ENCODE results near the gene SCN1A. TPM values are rescaled to one million over a fixed set of nuclear protein-coding genes. Genes with fewer than 3 reads are reported as not detected.

The SCN1A gene
- total and polyA plus RNA-seq, 2 of the 13 experiments (the other 11 are each of a cell fraction or from before 2014, with no cell fraction given), result 19.9 to 39.4 TPM

DNA sequence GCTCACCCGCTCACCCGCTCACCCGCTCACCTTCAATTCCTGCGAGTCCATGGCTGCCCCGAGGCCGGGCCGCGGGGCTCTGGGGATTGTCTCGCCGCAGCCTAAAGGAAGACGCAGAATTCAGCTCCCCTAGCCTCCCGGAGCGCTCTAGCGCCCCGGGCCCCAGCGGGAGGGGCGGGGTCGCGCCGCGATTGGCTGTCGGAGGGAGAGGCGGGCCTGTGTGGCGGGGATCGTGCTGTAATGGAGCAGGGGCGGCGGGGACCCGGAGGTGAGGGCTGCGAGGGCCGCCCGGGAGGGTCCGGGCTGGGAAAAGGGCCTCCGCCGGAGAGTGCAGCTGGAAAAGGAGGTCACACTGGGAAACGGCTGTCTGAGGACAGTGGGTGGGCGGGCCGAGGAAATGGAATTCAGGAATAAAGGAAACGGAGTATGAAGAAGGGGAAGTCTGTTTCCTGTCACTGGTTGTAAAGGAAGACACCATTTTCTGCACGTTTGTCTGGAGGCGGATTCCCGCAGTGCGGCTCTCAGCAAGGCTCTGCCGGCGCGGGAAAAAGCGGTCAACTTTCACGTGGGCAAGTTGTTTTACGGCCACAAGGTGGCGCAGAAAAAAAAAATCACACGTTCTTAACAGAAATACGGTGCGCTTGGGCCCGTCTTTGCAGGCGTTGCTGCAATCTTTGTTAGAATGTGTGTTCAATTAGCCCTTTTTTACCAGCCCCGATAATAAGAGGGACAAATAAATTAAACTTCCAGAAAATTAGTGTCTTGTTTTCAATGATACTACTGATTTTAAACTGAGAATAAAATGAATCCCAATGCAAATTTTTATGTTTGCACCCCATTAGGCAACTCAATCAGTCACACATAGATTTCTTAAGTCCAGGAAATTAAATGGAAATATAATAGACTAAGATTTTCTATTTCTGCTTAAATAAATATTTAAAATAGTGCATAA, 173.9 kb downstream of the SCN1A start, which contains the start of gene TTC21B (continued):
- TF ChIP-seq UBTF (CRISPR knock-in tag; IDR thresholded peaks at IDR 0.05), result peak; percentile 99
- peak; percentile 86; the same call in 1 of the 2 replicates for TF ChIP-seq ZNF839 (CRISPR knock-in tag; IDR thresholded peaks at IDR 0.05; ENCODE audit: borderline replicate concordance)
- TF ChIP-seq, protein P1, sequence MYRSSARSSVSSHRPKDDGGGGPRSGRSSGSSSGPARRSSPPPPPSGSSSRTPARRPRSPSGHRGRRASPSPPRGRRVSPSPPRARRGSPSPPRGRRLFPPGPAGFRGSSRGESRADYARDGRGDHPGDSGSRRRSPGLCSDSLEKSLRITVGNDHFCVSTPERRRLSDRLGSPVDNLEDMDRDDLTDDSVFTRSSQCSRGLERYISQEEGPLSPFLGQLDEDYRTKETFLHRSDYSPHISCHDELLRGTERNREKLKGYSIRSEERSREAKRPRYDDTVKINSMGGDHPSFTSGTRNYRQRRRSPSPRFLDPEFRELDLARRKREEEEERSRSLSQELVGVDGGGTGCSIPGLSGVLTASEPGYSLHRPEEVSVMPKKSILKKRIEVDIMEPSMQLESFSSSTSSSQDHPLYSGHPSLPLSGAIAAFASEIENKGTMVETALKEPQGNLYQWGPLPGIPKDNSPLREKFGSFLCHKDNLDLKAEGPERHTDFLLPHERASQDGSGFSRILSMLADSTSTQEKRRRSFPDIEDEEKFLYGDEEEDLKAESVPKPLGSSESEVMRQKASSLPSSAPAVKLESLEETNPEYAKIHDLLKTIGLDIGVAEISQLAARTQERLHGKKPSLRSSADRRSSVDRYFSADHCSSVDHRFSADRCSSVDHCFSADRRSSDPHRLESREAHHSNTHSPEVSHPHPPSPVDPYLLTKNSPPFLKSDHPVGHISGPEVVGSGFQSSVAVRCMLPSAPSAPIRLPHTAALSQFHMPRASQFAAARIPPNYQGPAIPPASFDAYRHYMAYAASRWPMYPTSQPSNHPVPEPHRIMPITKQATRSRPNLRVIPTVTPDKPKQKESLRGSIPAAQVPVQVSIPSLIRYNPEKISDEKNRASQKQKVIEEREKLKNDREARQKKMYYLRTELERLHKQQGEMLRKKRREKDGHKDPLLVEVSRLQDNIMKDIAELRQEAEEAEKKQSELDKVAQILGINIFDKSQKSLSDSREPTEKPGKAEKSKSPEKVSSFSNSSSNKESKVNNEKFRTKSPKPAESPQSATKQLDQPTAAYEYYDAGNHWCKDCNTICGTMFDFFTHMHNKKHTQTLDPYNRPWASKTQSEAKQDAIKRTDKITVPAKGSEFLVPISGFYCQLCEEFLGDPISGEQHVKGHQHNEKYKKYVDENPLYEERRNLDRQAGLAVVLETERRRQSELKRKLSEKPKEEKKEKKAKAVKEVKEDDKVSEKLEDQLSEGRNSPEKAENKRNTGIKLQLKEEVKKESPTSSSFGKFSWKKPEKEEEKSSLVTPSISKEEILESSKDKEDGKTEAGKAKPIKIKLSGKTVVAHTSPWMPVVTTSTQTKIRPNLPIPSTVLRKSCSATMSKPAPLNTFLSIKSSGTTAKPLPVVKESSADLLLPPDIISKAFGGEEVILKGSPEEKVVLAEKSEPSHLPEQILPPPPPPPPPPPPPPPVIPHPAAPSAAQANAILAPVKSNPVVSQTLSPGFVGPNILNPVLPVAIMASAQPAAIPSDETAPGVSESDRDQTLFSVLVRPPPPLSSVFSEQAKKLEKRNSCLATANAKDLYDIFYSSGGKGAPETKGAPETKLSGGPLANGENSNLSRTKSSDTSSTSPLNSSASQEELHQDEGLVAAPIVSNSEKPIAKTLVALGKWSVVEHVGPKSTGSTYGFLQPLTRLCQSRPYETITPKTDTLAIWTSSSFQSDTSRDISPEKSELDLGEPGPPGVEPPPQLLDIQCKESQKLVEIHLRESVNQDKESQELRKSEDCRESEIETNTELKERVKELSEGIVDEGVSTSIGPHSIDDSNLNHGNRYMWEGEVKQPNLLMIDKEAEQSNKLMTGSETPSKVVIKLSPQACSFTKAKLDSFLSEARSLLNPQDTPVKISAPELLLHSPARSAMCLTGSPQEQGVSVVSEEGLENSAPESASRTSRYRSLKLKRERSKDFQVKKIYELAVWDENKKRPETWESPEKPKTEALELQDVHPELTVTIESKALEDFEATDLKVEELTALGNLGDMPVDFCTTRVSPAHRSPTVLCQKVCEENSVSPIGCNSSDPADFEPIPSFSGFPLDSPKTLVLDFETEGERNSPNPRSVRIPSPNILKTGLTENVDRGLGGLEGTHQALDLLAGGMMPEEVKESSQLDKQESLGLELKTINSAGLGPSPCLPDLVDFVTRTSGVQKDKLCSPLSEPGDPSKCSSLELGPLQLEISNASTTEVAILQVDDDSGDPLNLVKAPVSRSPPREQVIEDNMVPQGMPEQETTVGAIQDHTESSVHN (CRISPR knock-in tag; IDR thresholded peaks at IDR 0.05), result 0 out of 2 replicates have a peak, but pooled peaks have one; percentile 78
- TF ChIP-seq EP300 (IDR thresholded peaks at IDR 0.05; ENCODE audit: low read depth in 2 of 2, low read length in 2 of 2), result peak in 1 of 2 experiments; percentile 30; a peak in 1 of 4 replicates
- peak; percentile 28; the same call in 1 of the 2 replicates for TF ChIP-seq EP300 (CRISPR knock-in tag; IDR thresholded peaks at IDR 0.05; ENCODE audit: borderline replicate concordance)
- TF ChIP-seq ZNF18 (CRISPR knock-in tag; IDR thresholded peaks at IDR 0.05; ENCODE audit: insufficient replicate concordance), result peak; percentile 87
- peak; percentile 96 for TF ChIP-seq ZNF790 (CRISPR knock-in tag; IDR thresholded peaks at IDR 0.05; ENCODE audit: borderline replicate concordance)
- 0 out of 2 replicates have a peak, but pooled peaks have one; percentile 11 for TF ChIP-seq ZFAT (CRISPR knock-in tag; conservative IDR thresholded peaks at IDR 0.05)
- peak; percentile 68 for TF ChIP-seq ZNF777 (CRISPR knock-in tag; IDR thresholded peaks at IDR 0.05)
- TF ChIP-seq ZNF160 (CRISPR knock-in tag; IDR thresholded peaks at IDR 0.05), result peak; percentile 94
- TF ChIP-seq, protein P2, sequence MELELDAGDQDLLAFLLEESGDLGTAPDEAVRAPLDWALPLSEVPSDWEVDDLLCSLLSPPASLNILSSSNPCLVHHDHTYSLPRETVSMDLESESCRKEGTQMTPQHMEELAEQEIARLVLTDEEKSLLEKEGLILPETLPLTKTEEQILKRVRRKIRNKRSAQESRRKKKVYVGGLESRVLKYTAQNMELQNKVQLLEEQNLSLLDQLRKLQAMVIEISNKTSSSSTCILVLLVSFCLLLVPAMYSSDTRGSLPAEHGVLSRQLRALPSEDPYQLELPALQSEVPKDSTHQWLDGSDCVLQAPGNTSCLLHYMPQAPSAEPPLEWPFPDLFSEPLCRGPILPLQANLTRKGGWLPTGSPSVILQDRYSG (CRISPR knock-in tag; IDR thresholded peaks at IDR 0.05), result 0 out of 2 replicates have a peak, but pooled peaks have one; percentile 64
- peak; percentile 78 for TF ChIP-seq HNRNPH1 (optimal IDR thresholded peaks at IDR 0.05; ENCODE audit: low read depth, low read length)
- peak; percentile 48; the same call in 1 of the 2 replicates for TF ChIP-seq ZNF782 (CRISPR knock-in tag; IDR thresholded peaks at IDR 0.05; ENCODE audit: borderline replicate concordance)
- TF ChIP-seq RFX3 (CRISPR knock-in tag; IDR thresholded peaks at IDR 0.05), result no peak
